Panc1 (cell line): Measurements from ENCODE around the gene LRMDA. TPM values are rescaled to one million over a fixed set of nuclear protein-coding genes. Genes with fewer than 3 reads are reported as not detected.

Experiments used
- ATAC-seq: fragments of 200-7000 bp; cut with Tn5 transposase; 2 replicates; pipeline ENCODE4 v1.9.1; 2020; ENCODE audit warnings: mild to moderate bottlenecking, moderate library complexity
- BruUV-seq: library from RNA; stranded (reverse); fragments of 400-500 nt; replicated peaks from 2 replicates; lab custom pipeline; 2021; lab: Mats Ljungman, UMichigan
- CTCF ChIA-PET: fragments of 300-600 bp; sonication (Branson Sonifier 250); formaldehyde crosslinking; loops from one replicate; lab custom pipeline; 2022; ENCODE audit warnings: antibody characterized with exemption; lab: Charles Lee
- POLR2A ChIA-PET: fragments of 300-600 bp; sonication (Branson Sonifier 250); formaldehyde crosslinking; loops from one replicate; lab custom pipeline; 2022; ENCODE audit warnings: antibody characterized with exemption; lab: Charles Lee
- DNase-seq: peaks from one replicate; pipeline ENCODE4 v3.0.0-alpha.2; 2010; ENCODE audit warnings: low read depth, low spot score
- H3K27ac ChIP-seq: 2 replicates; pipeline ENCODE4 v1.5.1; 2011; ENCODE audit warnings: mild to moderate bottlenecking, low read length, inconsistent platforms
- H3K27me3 ChIP-seq: fragments of 200-500 bp; sonication (Bioruptor generic); 2 replicates; pipeline ENCODE4 v1.6.0; 2014; ENCODE audit warnings: low read length, inconsistent platforms; ENCODE audit not compliant: control insufficient read depth, insufficient read depth
- H3K36me3 ChIP-seq: fragments of 200-500 bp; sonication (Bioruptor generic); 2 replicates; pipeline ENCODE4 v1.5.1; 2014; ENCODE audit warnings: inconsistent platforms, mild to moderate bottlenecking, low read length, moderate library complexity; ENCODE audit not compliant: control insufficient read depth, insufficient read depth
- H3K4me1 ChIP-seq: 2 replicates; pipeline ENCODE4 v1.5.1; 2011; ENCODE audit warnings: inconsistent platforms, mild to moderate bottlenecking, low read length, moderate library complexity; ENCODE audit not compliant: control insufficient read depth, insufficient read depth
- H3K4me3 ChIP-seq, 2 experiments: 2 replicates each; pipeline ENCODE4 v1.5.1; 2011 to 2012; ENCODE audit warnings: low read depth in 2 of 2, low read length in 2 of 2, mild to moderate bottlenecking in 2 of 2, inconsistent platforms in 1 of 2, moderate library complexity in 1 of 2
- H3K9me3 ChIP-seq: fragments of 200-500 bp; sonication (Bioruptor generic); 2 replicates; pipeline ENCODE4 v1.5.1; 2014; ENCODE audit warnings: low read depth, mild to moderate bottlenecking, inconsistent platforms, low read length, moderate library complexity; ENCODE audit not compliant: control insufficient read depth, insufficient read depth
- POLR2AphosphoS5 ChIP-seq: IDR thresholded peaks from 2 replicates; pipeline ENCODE4 v1.6.1; 2012; ENCODE audit warnings: mild to moderate bottlenecking, low read depth, low read length, moderate library complexity
- SIN3A ChIP-seq: IDR thresholded peaks from 2 replicates; pipeline ENCODE4 v1.6.1; 2012; ENCODE audit warnings: low read depth, mild to moderate bottlenecking, low read length, moderate library complexity, borderline replicate concordance; ENCODE audit not compliant: insufficient read depth
- TCF7L2 ChIP-seq: IDR thresholded peaks from 2 replicates; pipeline ENCODE4 v1.6.1; 2011; ENCODE audit warnings: mild to moderate bottlenecking, low read depth, low read length, inconsistent platforms
- in situ Hi-C: cut with HindIII; loops from 2 replicates; pipeline ENCODE4 v1.10.0; 2016; ENCODE audit warnings: low sequenced_read_pairs, low pct_unique_long_range_greater_than_20kb
- intact Hi-C: fragments of 100-400 bp; cut with micrococcal nuclease; formaldehyde crosslinking; loops from one replicate; pipeline ENCODE4 v1.10.0; 2022; ENCODE audit not compliant: unreplicated experiment
- total RNA-seq: library from RNA; stranded (reverse); gene quantifications from one replicate; pipeline ENCODE4 v1.2.1, GENCODE V29; 2021; ENCODE audit not compliant: unreplicated experiment
- TF ChIP-seq, protein P1 (sequence below): fragments of 450-650 bp; IDR thresholded peaks from 2 replicates; pipeline ENCODE4 v1.5.1; 2017; ENCODE audit warnings: mild to moderate bottlenecking
- TF ChIP-seq, protein P2 (sequence below), 2 experiments: IDR thresholded peaks; 2 replicates each; pipeline ENCODE4 v1.6.1; 2011 to 2012; ENCODE audit warnings: low read depth in 2 of 2, control low read depth in 1 of 2, low read length in 1 of 2, mild to moderate bottlenecking in 1 of 2, moderate library complexity in 1 of 2; ENCODE audit not compliant: insufficient read depth in 1 of 2

LRMDA gene
- total RNA-seq, 1 experiment from 2014 or later, result 1.2 TPM

DNA sequence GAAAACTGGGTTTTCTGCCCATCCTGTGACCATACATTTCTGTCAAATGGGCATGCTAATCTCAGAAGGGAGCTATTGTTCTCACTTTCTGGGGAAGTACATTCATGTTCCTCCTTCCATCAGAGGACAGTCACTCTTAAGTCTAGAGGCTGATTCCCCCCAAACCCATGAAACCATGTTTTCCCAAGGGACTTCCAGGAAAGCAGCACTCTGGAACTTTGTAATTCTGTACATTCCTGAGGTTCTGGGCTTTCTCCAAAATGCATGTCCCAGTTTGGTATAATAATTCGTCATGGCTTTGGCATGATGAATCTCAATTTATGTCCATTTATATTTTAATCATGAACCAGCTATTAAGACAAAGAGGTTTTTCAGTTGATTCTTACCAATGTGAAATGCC, 688.1 kb downstream of the LRMDA start:
- Histone ChIP-seq H3K9me3 (no peaks in the 10 kb centered on the region), H3K27ac (no peak overlapping the region), H3K4me3 (no peak overlapping the region), H3K36me3 (no peaks in the 10 kb centered on the region), H3K4me1 (no peaks in the 10 kb centered on the region), H3K27me3 (no peaks in the 10 kb centered on the region; the same call in 1 of the 2 replicates)
- no peak for TF ChIP-seq TCF7L2
- TF ChIP-seq POLR2AphosphoS5, result no peak
- no peak for TF ChIP-seq SIN3A
- TF ChIP-seq, protein P1, sequence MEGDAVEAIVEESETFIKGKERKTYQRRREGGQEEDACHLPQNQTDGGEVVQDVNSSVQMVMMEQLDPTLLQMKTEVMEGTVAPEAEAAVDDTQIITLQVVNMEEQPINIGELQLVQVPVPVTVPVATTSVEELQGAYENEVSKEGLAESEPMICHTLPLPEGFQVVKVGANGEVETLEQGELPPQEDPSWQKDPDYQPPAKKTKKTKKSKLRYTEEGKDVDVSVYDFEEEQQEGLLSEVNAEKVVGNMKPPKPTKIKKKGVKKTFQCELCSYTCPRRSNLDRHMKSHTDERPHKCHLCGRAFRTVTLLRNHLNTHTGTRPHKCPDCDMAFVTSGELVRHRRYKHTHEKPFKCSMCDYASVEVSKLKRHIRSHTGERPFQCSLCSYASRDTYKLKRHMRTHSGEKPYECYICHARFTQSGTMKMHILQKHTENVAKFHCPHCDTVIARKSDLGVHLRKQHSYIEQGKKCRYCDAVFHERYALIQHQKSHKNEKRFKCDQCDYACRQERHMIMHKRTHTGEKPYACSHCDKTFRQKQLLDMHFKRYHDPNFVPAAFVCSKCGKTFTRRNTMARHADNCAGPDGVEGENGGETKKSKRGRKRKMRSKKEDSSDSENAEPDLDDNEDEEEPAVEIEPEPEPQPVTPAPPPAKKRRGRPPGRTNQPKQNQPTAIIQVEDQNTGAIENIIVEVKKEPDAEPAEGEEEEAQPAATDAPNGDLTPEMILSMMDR, result no peak
- TF ChIP-seq, protein P2, sequence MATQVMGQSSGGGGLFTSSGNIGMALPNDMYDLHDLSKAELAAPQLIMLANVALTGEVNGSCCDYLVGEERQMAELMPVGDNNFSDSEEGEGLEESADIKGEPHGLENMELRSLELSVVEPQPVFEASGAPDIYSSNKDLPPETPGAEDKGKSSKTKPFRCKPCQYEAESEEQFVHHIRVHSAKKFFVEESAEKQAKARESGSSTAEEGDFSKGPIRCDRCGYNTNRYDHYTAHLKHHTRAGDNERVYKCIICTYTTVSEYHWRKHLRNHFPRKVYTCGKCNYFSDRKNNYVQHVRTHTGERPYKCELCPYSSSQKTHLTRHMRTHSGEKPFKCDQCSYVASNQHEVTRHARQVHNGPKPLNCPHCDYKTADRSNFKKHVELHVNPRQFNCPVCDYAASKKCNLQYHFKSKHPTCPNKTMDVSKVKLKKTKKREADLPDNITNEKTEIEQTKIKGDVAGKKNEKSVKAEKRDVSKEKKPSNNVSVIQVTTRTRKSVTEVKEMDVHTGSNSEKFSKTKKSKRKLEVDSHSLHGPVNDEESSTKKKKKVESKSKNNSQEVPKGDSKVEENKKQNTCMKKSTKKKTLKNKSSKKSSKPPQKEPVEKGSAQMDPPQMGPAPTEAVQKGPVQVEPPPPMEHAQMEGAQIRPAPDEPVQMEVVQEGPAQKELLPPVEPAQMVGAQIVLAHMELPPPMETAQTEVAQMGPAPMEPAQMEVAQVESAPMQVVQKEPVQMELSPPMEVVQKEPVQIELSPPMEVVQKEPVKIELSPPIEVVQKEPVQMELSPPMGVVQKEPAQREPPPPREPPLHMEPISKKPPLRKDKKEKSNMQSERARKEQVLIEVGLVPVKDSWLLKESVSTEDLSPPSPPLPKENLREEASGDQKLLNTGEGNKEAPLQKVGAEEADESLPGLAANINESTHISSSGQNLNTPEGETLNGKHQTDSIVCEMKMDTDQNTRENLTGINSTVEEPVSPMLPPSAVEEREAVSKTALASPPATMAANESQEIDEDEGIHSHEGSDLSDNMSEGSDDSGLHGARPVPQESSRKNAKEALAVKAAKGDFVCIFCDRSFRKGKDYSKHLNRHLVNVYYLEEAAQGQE (IDR thresholded peaks at IDR 0.05; ENCODE audit: insufficient read depth in 1 of 2, low read depth in 2 of 2, low read length in 1 of 2), result no peak
- ATAC-seq (no peak), DNase-seq (no peak)
- intact Hi-C loops, result no loop called here
- ChIA-PET CTCF (interaction anchor here (0.7 kb wide), 1 partner anchor 182 kb away, joined by 4 read pairs; no protein-coding TSS in a partner anchor), POLR2A (no interaction called here)
- BruUV-seq, result no TSS peak
- in situ Hi-C loops, result no loop called here

DNA sequence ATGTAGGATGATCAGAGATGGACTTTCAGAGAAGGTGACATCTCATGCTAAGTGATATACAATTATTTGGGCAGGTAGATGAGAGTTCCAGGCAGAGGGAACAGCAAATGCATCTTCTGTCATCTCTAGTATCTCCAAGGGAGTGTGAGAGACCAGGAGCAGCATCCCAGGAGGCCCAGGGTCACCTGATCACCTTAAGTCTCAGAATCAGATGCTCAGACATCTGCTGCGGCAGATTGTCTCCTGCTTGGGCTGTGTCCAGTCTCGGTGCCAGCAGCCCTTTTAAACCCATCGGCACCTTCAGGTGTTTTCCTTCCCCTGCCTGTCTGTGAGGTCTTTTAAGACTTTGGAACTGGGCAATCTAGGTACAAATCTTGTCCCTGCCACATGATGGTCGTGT, 690.6 kb downstream of the LRMDA start:
- BruUV-seq, result no TSS peak
- in situ Hi-C loops, result no loop called here
- ChIA-PET CTCF (no interaction called here), POLR2A (no interaction called here)
- H3K27ac ChIP-seq, result no peak overlapping the region
- H3K9me3 ChIP-seq, result no peaks in the 10 kb centered on the region
- H3K4me3 ChIP-seq, result no peak overlapping the region
- DNase-seq (no peak), ATAC-seq (no peak)
- intact Hi-C loops, result no loop called here
- no peaks in the 10 kb centered on the region; the same call in 1 of the 2 replicates for H3K27me3 ChIP-seq
- TF ChIP-seq, protein P1, result no peak
- TF ChIP-seq, protein P2 (IDR thresholded peaks at IDR 0.05; ENCODE audit: insufficient read depth in 1 of 2, low read depth in 2 of 2, low read length in 1 of 2), result no peak
- TF ChIP-seq POLR2AphosphoS5 (no peak), SIN3A (no peak), TCF7L2 (no peak)
- no peaks in the 10 kb centered on the region for H3K36me3 ChIP-seq
- no peaks in the 10 kb centered on the region for H3K4me1 ChIP-seq
